Lower lobe of right lung (tissue), 2 donors: ENCODE results near the gene RLN3. TPM values are rescaled to one million over a fixed set of nuclear protein-coding genes. Genes with fewer than 3 reads are reported as not detected.

Experiments
- ATAC-seq, 2 donors: fragments of 200-7000 bp; cut with Tn5 transposase; one replicate each; pipeline ENCODE4 v1.9.1; 2020 to 2022; ENCODE audit warnings: mild to moderate bottlenecking in 2 of 2, moderate library complexity in 2 of 2
- DNase-seq: peaks from one replicate; pipeline ENCODE4 v3.0.0-alpha.2; 2020
- H3K27ac ChIP-seq: fragments of 200-600 bp; one replicate; pipeline ENCODE4 v1.8.0; 2022
- H3K27me3 ChIP-seq: fragments of 200-600 bp; one replicate; pipeline ENCODE4 v1.8.0; 2022; ENCODE audit warnings: low read depth
- H3K36me3 ChIP-seq: fragments of 200-600 bp; one replicate; pipeline ENCODE4 v1.8.0; 2022; ENCODE audit warnings: mild to moderate bottlenecking
- H3K4me1 ChIP-seq: fragments of 200-600 bp; one replicate; pipeline ENCODE4 v1.8.0; 2022
- H3K4me3 ChIP-seq: fragments of 200-600 bp; one replicate; pipeline ENCODE4 v1.8.0; 2022; ENCODE audit warnings: mild to moderate bottlenecking
- H3K9me3 ChIP-seq: fragments of 200-600 bp; one replicate; pipeline ENCODE4 v1.8.0; 2022
- intact Hi-C: fragments of 100-400 bp; cut with DNase I; formaldehyde crosslinking; loops from one replicate; pipeline ENCODE4 v1.11.0; 2022
- total RNA-seq: library from RNA; stranded (reverse); fragmentation: NEBNext Ultra II Directional; extraction: Animal tissue kit (Norgen Biotek cat#: 25700); gene quantifications from one replicate; pipeline ENCODE4 v1.2.1, GENCODE V29; 2021
- TF ChIP-seq, protein P1 (sequence below): fragments of 200-600 bp; IDR thresholded peaks from one replicate; pipeline ENCODE4 v1.8.0; 2022; ENCODE audit warnings: antibody characterized with exemption, mild to moderate bottlenecking
- donor health status: DM: no; HTN: yes; CAD: no; lungs with severe emphysema.

The RLN3 gene
- total RNA-seq, 1 donor from 2014 or later: not detected

DNA sequence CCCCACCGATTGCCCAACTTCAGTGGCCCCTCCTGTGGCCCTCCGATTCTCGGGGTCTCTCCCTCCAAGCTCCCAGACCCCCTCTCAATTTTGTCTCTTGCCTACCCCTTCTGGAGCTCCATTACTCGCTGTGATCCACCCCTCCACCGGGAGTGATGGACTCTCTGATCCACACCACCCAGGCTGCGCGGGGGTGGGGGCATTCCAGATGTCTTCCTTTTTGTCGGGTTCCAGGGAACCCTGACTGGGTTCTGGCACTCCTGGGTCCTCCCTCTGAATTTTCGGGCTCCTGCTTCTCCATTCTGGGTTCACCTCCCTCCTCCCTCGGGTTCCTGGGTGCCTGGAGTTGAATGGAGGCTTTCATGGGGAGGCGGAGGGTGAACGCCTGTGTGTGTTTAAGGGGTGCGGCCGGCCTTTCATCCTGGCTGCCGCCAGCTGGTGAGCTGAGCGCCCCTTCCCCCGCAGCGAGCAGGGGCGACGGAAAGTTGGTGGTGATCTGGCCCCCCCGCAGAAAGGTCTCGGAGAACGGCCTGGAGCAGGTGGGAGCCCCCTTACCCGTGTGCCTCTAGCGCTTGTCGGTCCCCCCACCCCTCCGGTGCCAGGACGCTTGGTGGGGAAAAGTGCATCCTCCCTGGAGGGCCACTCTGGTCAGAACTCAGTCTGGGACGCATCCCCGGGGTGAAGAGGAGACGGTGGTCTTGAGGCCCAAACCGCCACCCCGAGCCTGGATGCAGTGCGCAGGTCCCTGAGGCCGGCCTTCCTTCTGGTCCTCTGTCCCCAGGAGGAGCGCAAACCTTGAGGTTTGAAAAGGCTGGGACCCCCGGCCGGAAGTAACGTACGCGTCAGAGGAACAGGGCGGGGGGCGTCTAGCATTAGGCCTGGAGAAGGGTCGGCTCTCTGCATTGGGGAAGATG is 46.2 kb downstream of the RLN3 start:
- DNase-seq (no peak), ATAC-seq (peak; percentile 1 to 16)
- Histone ChIP-seq H3K9me3 (no peaks in the 10 kb centered on the region), H3K27me3 (no peaks in the 10 kb centered on the region), H3K4me1 (peaks cover 38% of the 10 kb centered on the region), H3K36me3 (no peaks in the 10 kb centered on the region), H3K4me3 (peak overlapping the region; percentile 86), H3K27ac (peak overlapping the region; percentile 92)
- TF ChIP-seq, protein P1, sequence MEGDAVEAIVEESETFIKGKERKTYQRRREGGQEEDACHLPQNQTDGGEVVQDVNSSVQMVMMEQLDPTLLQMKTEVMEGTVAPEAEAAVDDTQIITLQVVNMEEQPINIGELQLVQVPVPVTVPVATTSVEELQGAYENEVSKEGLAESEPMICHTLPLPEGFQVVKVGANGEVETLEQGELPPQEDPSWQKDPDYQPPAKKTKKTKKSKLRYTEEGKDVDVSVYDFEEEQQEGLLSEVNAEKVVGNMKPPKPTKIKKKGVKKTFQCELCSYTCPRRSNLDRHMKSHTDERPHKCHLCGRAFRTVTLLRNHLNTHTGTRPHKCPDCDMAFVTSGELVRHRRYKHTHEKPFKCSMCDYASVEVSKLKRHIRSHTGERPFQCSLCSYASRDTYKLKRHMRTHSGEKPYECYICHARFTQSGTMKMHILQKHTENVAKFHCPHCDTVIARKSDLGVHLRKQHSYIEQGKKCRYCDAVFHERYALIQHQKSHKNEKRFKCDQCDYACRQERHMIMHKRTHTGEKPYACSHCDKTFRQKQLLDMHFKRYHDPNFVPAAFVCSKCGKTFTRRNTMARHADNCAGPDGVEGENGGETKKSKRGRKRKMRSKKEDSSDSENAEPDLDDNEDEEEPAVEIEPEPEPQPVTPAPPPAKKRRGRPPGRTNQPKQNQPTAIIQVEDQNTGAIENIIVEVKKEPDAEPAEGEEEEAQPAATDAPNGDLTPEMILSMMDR: no peak
- intact Hi-C loops: no loop called here

DNA sequence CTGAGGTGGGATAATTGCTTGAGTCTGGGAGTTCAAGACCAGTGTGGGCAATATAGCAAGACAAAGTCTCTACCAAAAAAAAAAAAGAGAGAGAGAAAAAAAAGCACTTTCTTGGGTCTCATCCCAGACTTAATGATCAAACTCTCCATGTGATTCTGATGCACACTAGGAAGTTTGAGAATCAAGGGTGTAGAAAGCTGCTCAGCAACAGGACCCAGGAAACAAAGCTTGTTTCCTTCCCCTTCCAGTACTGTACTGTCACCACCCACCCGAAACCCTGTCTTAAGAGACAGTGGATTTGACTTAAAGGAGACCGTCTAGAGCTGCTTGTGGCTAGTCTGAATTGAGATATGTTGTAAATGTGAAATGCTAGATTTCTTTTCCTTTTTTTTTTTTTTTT is 50.5 kb downstream of the RLN3 start:
- H3K27ac ChIP-seq: no peak overlapping the region
- intact Hi-C loops: no loop called here
- H3K27me3 ChIP-seq: no peaks in the 10 kb centered on the region
- H3K36me3 ChIP-seq: no peaks in the 10 kb centered on the region
- no peaks in the 10 kb centered on the region for H3K9me3 ChIP-seq
- TF ChIP-seq, protein P1: no peak
- DNase-seq: no peak
- no peak overlapping the region for H3K4me3 ChIP-seq
- peaks cover 41% of the 10 kb centered on the region for H3K4me1 ChIP-seq
- ATAC-seq: no peak

Other genes with a start within 250 kb of the RLN3 start
- gene ZSWIM4, start 232.7 kb upstream of the RLN3 start, total RNA-seq: 7.4 TPM
- gene NANOS3, start 151.0 kb upstream of the RLN3 start, total RNA-seq: 0.68 TPM
- gene BRME1, start 122.0 kb upstream of the RLN3 start, total RNA-seq: 2.0 TPM
- gene CC2D1A, start 121.9 kb upstream of the RLN3 start, total RNA-seq: 32.4 TPM
- 2.7 TPM for gene PODNL1, start 89.7 kb upstream of the RLN3 start, total RNA-seq
- gene DCAF15, start 75.6 kb upstream of the RLN3 start, total RNA-seq: 28.4 TPM
- gene RFX1, start 21.8 kb upstream of the RLN3 start, total RNA-seq: 17.8 TPM
- 20.4 TPM for gene IL27RA, start 3.6 kb downstream of the RLN3 start, total RNA-seq
- 7.7 TPM for gene PALM3, start 33.9 kb downstream of the RLN3 start, total RNA-seq
- gene MISP3, start 44.6 kb downstream of the RLN3 start, total RNA-seq: 7.1 TPM
- gene C19orf67, start 57.6 kb downstream of the RLN3 start, total RNA-seq: not detected
- 51.4 TPM for gene SAMD1, start 62.6 kb downstream of the RLN3 start, total RNA-seq
- gene PRKACA, start 89.6 kb downstream of the RLN3 start, total RNA-seq: 87.1 TPM
- gene ASF1B, start 108.4 kb downstream of the RLN3 start, total RNA-seq: 2.6 TPM
- gene ADGRL1, start 178.0 kb downstream of the RLN3 start, total RNA-seq: 28.7 TPM